B cell (primary cell): ENCODE measurements around the gene HIBADH.

Source experiments
- CTCF ChIP-seq: fragments of 200-600 bp; IDR thresholded peaks from one replicate; pipeline ENCODE4 v1.8.0; 2022; ENCODE audit warnings: antibody characterized with exemption, mild to moderate bottlenecking
- EZH2 ChIP-seq: IDR thresholded peaks from 2 replicates; pipeline ENCODE4 v1.6.1; 2012; ENCODE audit warnings: borderline replicate concordance, low read depth, mild to moderate bottlenecking, moderate library complexity, low read length; ENCODE audit not compliant: insufficient read depth, poor library complexity, severe bottlenecking

- TF ChIP-seq CTCF (no peak), EZH2 (no peak)
Observed at GRCh38 chr7:27647046-27647445, 15.6 kb downstream of the HIBADH start.
